DOHH2 (cell line): ENCODE data around the gene FAM20C.

ENCODE experiments used
- H3F3A ChIP-seq: fragments of 200-600 bp; sonication (generic), shearing (Covaris generic); 2 replicates; pipeline ENCODE4 v1.6.0; 2016; ENCODE audit warnings: antibody characterized with exemption, mild to moderate bottlenecking; ENCODE audit not compliant: control insufficient read depth, insufficient read depth
- H3K27ac ChIP-seq: fragments of 200-600 bp; sonication (generic); 2 replicates; pipeline ENCODE4 v1.5.1; 2014; ENCODE audit warnings: low read depth, mild to moderate bottlenecking, low read length, moderate library complexity
- H3K27me3 ChIP-seq: fragments of 200-600 bp; sonication (generic); 2 replicates; pipeline ENCODE4 v1.6.1; 2014; ENCODE audit warnings: mild to moderate bottlenecking, low read length, mixed read lengths; ENCODE audit not compliant: control insufficient read depth
- H3K36me3 ChIP-seq: fragments of 200-600 bp; sonication (generic); 2 replicates; pipeline ENCODE4 v1.6.1; 2014; ENCODE audit warnings: mild to moderate bottlenecking, low read length, moderate library complexity, mixed read lengths; ENCODE audit not compliant: control insufficient read depth
- H3K4me1 ChIP-seq: fragments of 200-600 bp; sonication (generic); 2 replicates; pipeline ENCODE4 v1.6.1; 2014; ENCODE audit warnings: mild to moderate bottlenecking, low read length, mixed read lengths; ENCODE audit not compliant: control insufficient read depth
- H3K4me2 ChIP-seq: fragments of 200-600 bp; sonication (generic); 2 replicates; pipeline ENCODE4 v1.6.0; 2014; ENCODE audit warnings: mild to moderate bottlenecking, low read length, moderate library complexity
- H3K4me3 ChIP-seq: fragments of 200-600 bp; sonication (generic); 2 replicates; pipeline ENCODE4 v1.5.1; 2014; ENCODE audit warnings: mild to moderate bottlenecking, low read length, mixed read lengths
- H3K79me2 ChIP-seq: fragments of 200-600 bp; sonication (generic); 2 replicates; pipeline ENCODE4 v1.6.1; 2014; ENCODE audit warnings: mild to moderate bottlenecking, low read length, mixed read lengths; ENCODE audit not compliant: control insufficient read depth
- H3K9me2 ChIP-seq: fragments of 200-600 bp; sonication (generic); replicated peaks from 2 replicates; pipeline ENCODE4 v1.6.1; 2014; ENCODE audit warnings: mild to moderate bottlenecking, low read length, mixed read lengths; ENCODE audit not compliant: control insufficient read depth
- H3K9me3 ChIP-seq: fragments of 200-600 bp; sonication (generic); 2 replicates; pipeline ENCODE4 v1.6.1; 2014; ENCODE audit warnings: antibody characterized with exemption, low read length, mixed read lengths; ENCODE audit not compliant: control insufficient read depth, insufficient read depth
- H4K20me1 ChIP-seq: fragments of 200-600 bp; sonication (generic); 2 replicates; pipeline ENCODE4 v1.6.0; 2014; ENCODE audit warnings: low read depth, mild to moderate bottlenecking, antibody characterized with exemption, low read length, moderate library complexity; ENCODE audit not compliant: control insufficient read depth, insufficient read depth
- CTCF ChIP-seq: fragments of 200-600 bp; sonication (generic); IDR thresholded peaks from one replicate; pipeline ENCODE4 v1.5.1; 2014; ENCODE audit warnings: antibody characterized with exemption, mild to moderate bottlenecking, low read depth, low read length; ENCODE audit not compliant: poor library complexity, severe bottlenecking
- EZH2phosphoT487 ChIP-seq: fragments of 200-600 bp; sonication (generic); IDR thresholded peaks from 2 replicates; pipeline ENCODE4 v1.6.1; 2017; ENCODE audit warnings: borderline replicate concordance, mild to moderate bottlenecking, antibody characterized with exemption, low read length, moderate library complexity, mixed read lengths

The FAM20C gene

GRCh38 chr7:193481-194251 lies 1.3 kb downstream of the FAM20C start:
- Histone ChIP-seq H3K9me3 (peaks cover 6% of the 10 kb centered on the region; the same call in 1 of the 2 replicates), H3K27ac (no peak overlapping the region), H3F3A (no peaks in the 10 kb centered on the region), H3K4me2 (no peak overlapping the region), H4K20me1 (no peaks in the 10 kb centered on the region), H3K4me1 (no peaks in the 10 kb centered on the region), H3K36me3 (no peaks in the 10 kb centered on the region), H3K79me2 (no peaks in the 10 kb centered on the region), H3K4me3 (no peak overlapping the region), H3K9me2 (no peaks in the 10 kb centered on the region), H3K27me3 (no peaks in the 10 kb centered on the region)
- no peak for TF ChIP-seq EZH2phosphoT487
- no peak for TF ChIP-seq CTCF

GRCh38 chr7:194252-195009 lies 2.1 kb downstream of the FAM20C start:
- H4K20me1 ChIP-seq, result no peaks in the 10 kb centered on the region
- H3K4me3 ChIP-seq, result no peak overlapping the region
- no peak overlapping the region for H3K4me2 ChIP-seq
- H3K4me1 ChIP-seq, result no peaks in the 10 kb centered on the region
- no peak overlapping the region for H3K27ac ChIP-seq
- H3K27me3 ChIP-seq, result no peaks in the 10 kb centered on the region
- no peaks in the 10 kb centered on the region for H3K9me2 ChIP-seq
- H3K36me3 ChIP-seq, result no peaks in the 10 kb centered on the region
- H3K9me3 ChIP-seq, result peaks cover 6% of the 10 kb centered on the region; the same call in 1 of the 2 replicates
- H3F3A ChIP-seq, result no peaks in the 10 kb centered on the region
- no peaks in the 10 kb centered on the region for H3K79me2 ChIP-seq
- TF ChIP-seq CTCF (no peak), EZH2phosphoT487 (no peak)

- no peaks in the 10 kb centered on the region for H3K36me3 ChIP-seq
- H3K27me3 ChIP-seq, result no peaks in the 10 kb centered on the region
- no peaks in the 10 kb centered on the region for H4K20me1 ChIP-seq
- H3K4me3 ChIP-seq, result no peak overlapping the region
- TF ChIP-seq EZH2phosphoT487 (no peak), CTCF (no peak)
- H3K79me2 ChIP-seq, result no peaks in the 10 kb centered on the region
- no peak overlapping the region for H3K4me2 ChIP-seq
- H3F3A ChIP-seq, result no peaks in the 10 kb centered on the region
- no peaks in the 10 kb centered on the region for H3K9me2 ChIP-seq
- H3K27ac ChIP-seq, result no peak overlapping the region
- peaks cover 6% of the 10 kb centered on the region; the same call in 1 of the 2 replicates for H3K9me3 ChIP-seq
- H3K4me1 ChIP-seq, result no peaks in the 10 kb centered on the region
Observed at GRCh38 chr7:195010-195829, 2.8 kb downstream of the FAM20C start.
